GM21825 (cell line): ENCODE data around the gene ANKRD63.

Experiments
- ATAC-seq: cut with Tn5 transposase; IDR thresholded peaks from one replicate; pipeline ENCODE4 v1.9.1; 2021; ENCODE audit warnings: mild to moderate bottlenecking, moderate library complexity; ENCODE audit not compliant: unreplicated experiment

Gene ANKRD63

GRCh38 chr15:40295877-40296560 lies 13.2 kb upstream of the ANKRD63 start:
- ATAC-seq = no peak

- ATAC-seq = no peak
These were observed 12.4 kb upstream of the ANKRD63 start for GRCh38 chr15:40295297-40295696.

GRCh38 chr15:40293905-40294895 lies 11.3 kb upstream of the ANKRD63 start:
- ATAC-seq = no peak

- no peak for ATAC-seq
These were observed 10.1 kb upstream of the ANKRD63 start for GRCh38 chr15:40293006-40293405.

GRCh38 chr15:40292246-40292645 lies 9.4 kb upstream of the ANKRD63 start:
- no peak for ATAC-seq

GRCh38 chr15:40290918-40291574 lies 8.2 kb upstream of the ANKRD63 start:
- ATAC-seq = no peak

- no peak for ATAC-seq
These were observed 7.7 kb upstream of the ANKRD63 start for GRCh38 chr15:40290545-40290917.

GRCh38 chr15:40289140-40289775 lies 6.4 kb upstream of the ANKRD63 start:
- no peak for ATAC-seq

- ATAC-seq = no peak
These were observed 5.1 kb upstream of the ANKRD63 start for GRCh38 chr15:40287968-40288367.

- ATAC-seq = no peak
These were observed 4.6 kb upstream of the ANKRD63 start for GRCh38 chr15:40287505-40287904.

- ATAC-seq = no peak
These were observed 3.9 kb upstream of the ANKRD63 start for GRCh38 chr15:40286794-40287193.

GRCh38 chr15:40286061-40286532 lies 3.2 kb upstream of the ANKRD63 start:
- no peak for ATAC-seq

- no peak for ATAC-seq
These were observed 2.7 kb upstream of the ANKRD63 start for GRCh38 chr15:40285554-40286011.

- ATAC-seq = no peak
These were observed 2.3 kb upstream of the ANKRD63 start for GRCh38 chr15:40285151-40285550.

- no peak for ATAC-seq
These were observed 894 bp upstream of the ANKRD63 start for GRCh38 chr15:40283615-40284300.

GRCh38 chr15:40282147-40282868 lies 556 bp downstream of the ANKRD63 start:
- no peak for ATAC-seq

- no peak for ATAC-seq
These were observed 1.1 kb downstream of the ANKRD63 start for GRCh38 chr15:40281801-40282146.

GRCh38 chr15:40281057-40281800 lies 1.6 kb downstream of the ANKRD63 start:
- no peak for ATAC-seq
